ENCODE results near the gene MKNK2. TPM values are rescaled to one million over a fixed set of nuclear protein-coding genes. Genes with fewer than 3 reads are reported as not detected.
"Not testable (repeated sequence)": the region's sequence is repeated elsewhere in the genome, so short reads cannot be mapped to it uniquely, and the experiment has no call there.

Gene MKNK2
- total RNA-seq, 1 donor from 2014 or later = 81.3 TPM

- Mint-ChIP-seq H3K4me3 (ENCODE audit: unreplicated experiment) (no peak overlapping the region), H3K4me1 (ENCODE audit: unreplicated experiment) (peaks cover 23% of the 10 kb centered on the region), H3K27me3 (ENCODE audit: unreplicated experiment) (no peaks in the 10 kb centered on the region), H3K27ac (ENCODE audit: unreplicated experiment) (no peak overlapping the region), H3K36me3 (ENCODE audit: unreplicated experiment) (peaks cover 5% of the 10 kb centered on the region), H3K9me3 (ENCODE audit: unreplicated experiment) (no peaks in the 10 kb centered on the region)
- TF ChIP-seq CTCF (IDR thresholded peaks at IDR 0.05) = no peak
- no peak for DNase-seq (ENCODE audit: extremely low spot score, unreplicated experiment)
Observed at GRCh38 chr19:2035590-2035991, 15.5 kb downstream of the MKNK2 start.

- peaks cover 22% of the 10 kb centered on the region for H3K4me1 Mint-ChIP-seq (ENCODE audit: unreplicated experiment)
- no peak overlapping the region for H3K4me3 Mint-ChIP-seq (ENCODE audit: unreplicated experiment)
- H3K36me3 Mint-ChIP-seq (ENCODE audit: unreplicated experiment) = peaks cover 5% of the 10 kb centered on the region
- no peak for TF ChIP-seq CTCF (IDR thresholded peaks at IDR 0.05)
- H3K9me3 Mint-ChIP-seq (ENCODE audit: unreplicated experiment) = no peaks in the 10 kb centered on the region
- H3K27me3 Mint-ChIP-seq (ENCODE audit: unreplicated experiment) = no peaks in the 10 kb centered on the region
- DNase-seq (ENCODE audit: extremely low spot score, unreplicated experiment) = no peak
- no peak overlapping the region for H3K27ac Mint-ChIP-seq (ENCODE audit: unreplicated experiment)
Observed at GRCh38 chr19:2034729-2035589, 16.1 kb downstream of the MKNK2 start.

GRCh38 chr19:2034253-2034652 lies 16.8 kb downstream of the MKNK2 start:
- not testable (repeated sequence) for DNase-seq (ENCODE audit: extremely low spot score, unreplicated experiment); H3K27ac Mint-ChIP-seq (ENCODE audit: unreplicated experiment); H3K4me3 Mint-ChIP-seq (ENCODE audit: unreplicated experiment); H3K27me3 Mint-ChIP-seq (ENCODE audit: unreplicated experiment); H3K36me3 Mint-ChIP-seq (ENCODE audit: unreplicated experiment); H3K9me3 Mint-ChIP-seq (ENCODE audit: unreplicated experiment)
- H3K4me1 Mint-ChIP-seq (ENCODE audit: unreplicated experiment) = peaks cover 22% of the 10 kb centered on the region

- no peak overlapping the region for H3K4me3 Mint-ChIP-seq (ENCODE audit: unreplicated experiment)
- no peak for TF ChIP-seq CTCF (IDR thresholded peaks at IDR 0.05)
- H3K27me3 Mint-ChIP-seq (ENCODE audit: unreplicated experiment) = no peaks in the 10 kb centered on the region
- no peaks in the 10 kb centered on the region for H3K36me3 Mint-ChIP-seq (ENCODE audit: unreplicated experiment)
- DNase-seq (ENCODE audit: extremely low spot score, unreplicated experiment) = no peak
- H3K27ac Mint-ChIP-seq (ENCODE audit: unreplicated experiment) = no peak overlapping the region
- no peaks in the 10 kb centered on the region for H3K9me3 Mint-ChIP-seq (ENCODE audit: unreplicated experiment)
- peaks cover 24% of the 10 kb centered on the region for H3K4me1 Mint-ChIP-seq (ENCODE audit: unreplicated experiment)
Observed at GRCh38 chr19:2033825-2034159, 17.3 kb downstream of the MKNK2 start.

GRCh38 chr19:2033115-2033824 lies 17.8 kb downstream of the MKNK2 start:
- Mint-ChIP-seq H3K9me3 (ENCODE audit: unreplicated experiment) (no peaks in the 10 kb centered on the region), H3K27ac (ENCODE audit: unreplicated experiment) (no peak overlapping the region), H3K4me3 (ENCODE audit: unreplicated experiment) (no peak overlapping the region), H3K36me3 (ENCODE audit: unreplicated experiment) (no peaks in the 10 kb centered on the region), H3K27me3 (ENCODE audit: unreplicated experiment) (no peaks in the 10 kb centered on the region), H3K4me1 (ENCODE audit: unreplicated experiment) (peaks cover 27% of the 10 kb centered on the region)
- no peak for DNase-seq (ENCODE audit: extremely low spot score, unreplicated experiment)
- no peak for TF ChIP-seq CTCF (IDR thresholded peaks at IDR 0.05)

All from osteocyte (in vitro differentiated cells).